Loucy (cell line): ENCODE measurements around the gene ZER1.

Source experiments
- H2AFZ ChIP-seq: fragments of 200-600 bp; sonication (generic); 2 replicates; pipeline ENCODE4 v1.6.0; 2016; ENCODE audit warnings: antibody characterized with exemption, mild to moderate bottlenecking, low read length, moderate library complexity
- H3F3A ChIP-seq: fragments of 200-600 bp; 2 replicates; pipeline ENCODE4 v1.6.0; 2016; ENCODE audit warnings: antibody characterized with exemption, low read depth, mild to moderate bottlenecking
- H3K27me3 ChIP-seq: fragments of 200-600 bp; sonication (generic); 2 replicates; pipeline ENCODE4 v1.6.1; 2014; ENCODE audit warnings: low read length, mild to moderate bottlenecking; ENCODE audit not compliant: insufficient read depth, poor library complexity, severe bottlenecking
- H3K36me3 ChIP-seq: fragments of 200-600 bp; sonication (generic); 2 replicates; pipeline ENCODE4 v1.6.1; 2016; ENCODE audit warnings: low read length; ENCODE audit not compliant: insufficient read depth
- H3K4me1 ChIP-seq: fragments of 200-600 bp; sonication (generic); 2 replicates; pipeline ENCODE4 v1.5.1; 2014; ENCODE audit warnings: low read length, mild to moderate bottlenecking; ENCODE audit not compliant: insufficient read depth, poor library complexity, severe bottlenecking
- H3K4me2 ChIP-seq: fragments of 200-600 bp; sonication (generic); 2 replicates; pipeline ENCODE4 v1.6.0; 2014; ENCODE audit warnings: antibody characterized with exemption, low read length, low read depth, mild to moderate bottlenecking; ENCODE audit not compliant: poor library complexity, severe bottlenecking
- H3K4me3 ChIP-seq: fragments of 200-600 bp; sonication (generic); 2 replicates; pipeline ENCODE4 v1.5.1; 2014; ENCODE audit warnings: low read length, mild to moderate bottlenecking, mixed read lengths; ENCODE audit not compliant: poor library complexity, severe bottlenecking
- H3K79me2 ChIP-seq: fragments of 200-600 bp; sonication (generic); 2 replicates; pipeline ENCODE4 v1.6.1; 2014; ENCODE audit warnings: low read length; ENCODE audit not compliant: insufficient read depth
- H3K9ac ChIP-seq: fragments of 200-600 bp; sonication (generic); 2 replicates; pipeline ENCODE4 v1.6.0; 2014; ENCODE audit warnings: mild to moderate bottlenecking, low read depth, low read length, moderate library complexity; ENCODE audit not compliant: poor library complexity, severe bottlenecking
- H3K9me2 ChIP-seq: fragments of 200-600 bp; sonication (generic); replicated peaks from 2 replicates; pipeline ENCODE4 v1.6.1; 2016; ENCODE audit warnings: low read depth, low read length, mixed read lengths
- H3K9me3 ChIP-seq: fragments of 200-600 bp; sonication (generic); 2 replicates; pipeline ENCODE4 v1.6.1; 2014; ENCODE audit warnings: mild to moderate bottlenecking, antibody characterized with exemption, low read length, low read depth; ENCODE audit not compliant: insufficient read depth
- H4K20me1 ChIP-seq: fragments of 200-600 bp; sonication (generic); 2 replicates; pipeline ENCODE4 v1.6.0; 2014; ENCODE audit warnings: antibody characterized with exemption, low read length, mild to moderate bottlenecking; ENCODE audit not compliant: insufficient read depth, poor library complexity, severe bottlenecking
- EZH2phosphoT487 ChIP-seq: fragments of 200-600 bp; IDR thresholded peaks from 2 replicates; pipeline ENCODE4 v1.6.1; 2018; ENCODE audit warnings: antibody characterized with exemption, mild to moderate bottlenecking, moderate library complexity, borderline replicate concordance
- TF ChIP-seq, protein P1 (sequence below): fragments of 200-600 bp; sonication (generic); conservative IDR thresholded peaks from 2 replicates; pipeline ENCODE4 v1.5.1; 2014; ENCODE audit warnings: mild to moderate bottlenecking, antibody characterized with exemption, low read length

Gene ZER1

DNA sequence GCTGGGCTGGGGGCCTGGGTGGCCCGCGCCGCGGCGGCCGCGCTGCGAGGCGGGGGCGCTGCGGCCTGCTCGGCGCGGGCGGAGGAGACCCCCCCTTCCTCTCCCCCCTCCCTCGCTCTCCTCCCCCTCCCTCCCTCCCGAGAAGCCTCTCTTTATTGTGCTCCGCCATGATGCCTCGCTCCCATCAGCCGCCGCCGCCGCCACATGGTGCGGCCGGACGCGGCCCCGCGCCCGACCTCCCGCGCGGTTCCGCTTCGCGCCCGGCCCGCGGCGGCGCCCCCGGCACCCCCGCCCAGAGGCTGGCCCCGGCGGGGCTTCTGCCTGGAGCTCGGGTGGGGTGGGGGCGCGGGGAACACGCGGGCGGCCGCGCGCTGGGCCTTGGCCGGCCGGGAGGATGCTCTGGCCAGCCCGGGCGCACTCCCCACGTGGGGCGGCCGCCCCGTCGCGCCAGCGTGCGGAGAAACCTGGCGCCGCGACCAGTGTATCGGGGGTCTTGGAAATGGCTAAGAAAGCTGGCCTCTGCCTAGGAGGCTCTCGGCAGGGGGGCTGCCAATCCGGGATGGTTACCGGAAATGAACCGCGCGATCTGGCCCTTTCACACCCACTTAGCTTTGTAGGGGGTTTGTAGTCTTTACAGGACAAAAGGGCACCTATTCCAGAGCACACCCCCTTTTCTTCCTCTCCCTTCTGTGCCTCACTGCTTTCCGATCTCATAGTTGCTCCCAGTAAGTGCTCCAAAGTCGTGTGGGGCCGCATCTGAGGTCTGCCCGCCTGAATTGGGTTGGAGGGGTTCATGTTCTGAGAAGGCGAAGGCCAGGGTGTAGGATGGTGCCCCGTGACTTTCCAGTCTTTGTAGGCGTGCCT lies 81.7 kb downstream of the ZER1 start:
- peaks cover 77% of the 10 kb centered on the region for H3K79me2 ChIP-seq
- H3K9me3 ChIP-seq: no peaks in the 10 kb centered on the region
- no peaks in the 10 kb centered on the region for H3K27me3 ChIP-seq
- H3K9me2 ChIP-seq: no peaks in the 10 kb centered on the region
- TF ChIP-seq, protein P1, sequence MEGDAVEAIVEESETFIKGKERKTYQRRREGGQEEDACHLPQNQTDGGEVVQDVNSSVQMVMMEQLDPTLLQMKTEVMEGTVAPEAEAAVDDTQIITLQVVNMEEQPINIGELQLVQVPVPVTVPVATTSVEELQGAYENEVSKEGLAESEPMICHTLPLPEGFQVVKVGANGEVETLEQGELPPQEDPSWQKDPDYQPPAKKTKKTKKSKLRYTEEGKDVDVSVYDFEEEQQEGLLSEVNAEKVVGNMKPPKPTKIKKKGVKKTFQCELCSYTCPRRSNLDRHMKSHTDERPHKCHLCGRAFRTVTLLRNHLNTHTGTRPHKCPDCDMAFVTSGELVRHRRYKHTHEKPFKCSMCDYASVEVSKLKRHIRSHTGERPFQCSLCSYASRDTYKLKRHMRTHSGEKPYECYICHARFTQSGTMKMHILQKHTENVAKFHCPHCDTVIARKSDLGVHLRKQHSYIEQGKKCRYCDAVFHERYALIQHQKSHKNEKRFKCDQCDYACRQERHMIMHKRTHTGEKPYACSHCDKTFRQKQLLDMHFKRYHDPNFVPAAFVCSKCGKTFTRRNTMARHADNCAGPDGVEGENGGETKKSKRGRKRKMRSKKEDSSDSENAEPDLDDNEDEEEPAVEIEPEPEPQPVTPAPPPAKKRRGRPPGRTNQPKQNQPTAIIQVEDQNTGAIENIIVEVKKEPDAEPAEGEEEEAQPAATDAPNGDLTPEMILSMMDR: no peak
- no peak for TF ChIP-seq EZH2phosphoT487
- H3K4me1 ChIP-seq: peaks cover 50% of the 10 kb centered on the region
- no peak overlapping the region for H2AFZ ChIP-seq
- H4K20me1 ChIP-seq: peaks cover 44% of the 10 kb centered on the region
- H3K4me3 ChIP-seq: peak overlapping the region; percentile 95
- H3K36me3 ChIP-seq: peaks cover 36% of the 10 kb centered on the region
- peak overlapping the region; percentile 96 for H3K9ac ChIP-seq
- peak overlapping the region; percentile 95 for H3K4me2 ChIP-seq
- no peaks in the 10 kb centered on the region for H3F3A ChIP-seq

DNA sequence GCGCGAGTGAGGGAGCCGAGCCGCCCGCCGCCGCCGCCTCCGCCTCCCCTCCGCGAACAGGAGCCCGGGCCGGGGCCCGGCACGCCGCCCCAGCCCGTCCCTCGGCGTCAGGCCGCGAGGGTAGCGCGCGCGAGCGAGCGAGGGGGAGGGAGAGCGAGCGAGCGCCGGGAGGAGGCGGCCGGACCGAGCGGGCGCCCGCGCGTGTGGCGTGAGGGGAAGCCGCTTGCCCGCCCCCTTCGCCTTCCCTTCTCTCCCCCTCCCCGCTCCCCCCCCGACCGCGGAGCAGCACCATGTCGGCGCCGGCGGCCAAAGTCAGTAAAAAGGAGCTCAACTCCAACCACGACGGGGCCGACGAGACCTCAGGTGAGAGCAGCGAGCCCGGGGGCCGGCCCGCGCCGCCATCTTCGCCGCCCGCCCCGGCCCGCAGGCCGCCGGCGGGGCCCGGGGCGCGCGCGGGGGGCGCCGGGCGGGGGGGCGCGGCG lies 82.4 kb downstream of the ZER1 start:
- H3K4me1 ChIP-seq: peaks cover 57% of the 10 kb centered on the region
- H3K9me2 ChIP-seq: no peaks in the 10 kb centered on the region
- H3F3A ChIP-seq: no peaks in the 10 kb centered on the region
- H3K27me3 ChIP-seq: no peaks in the 10 kb centered on the region
- peak overlapping the region; percentile 75 for H3K4me3 ChIP-seq
- H4K20me1 ChIP-seq: peaks cover 42% of the 10 kb centered on the region
- no peaks in the 10 kb centered on the region for H3K9me3 ChIP-seq
- peak overlapping the region; percentile 73 for H3K9ac ChIP-seq
- H3K4me2 ChIP-seq: no peak overlapping the region
- H3K79me2 ChIP-seq: peaks cover 73% of the 10 kb centered on the region
- peaks cover 32% of the 10 kb centered on the region for H3K36me3 ChIP-seq
- TF ChIP-seq, protein P1: no peak
- H2AFZ ChIP-seq: no peak overlapping the region

DNA sequence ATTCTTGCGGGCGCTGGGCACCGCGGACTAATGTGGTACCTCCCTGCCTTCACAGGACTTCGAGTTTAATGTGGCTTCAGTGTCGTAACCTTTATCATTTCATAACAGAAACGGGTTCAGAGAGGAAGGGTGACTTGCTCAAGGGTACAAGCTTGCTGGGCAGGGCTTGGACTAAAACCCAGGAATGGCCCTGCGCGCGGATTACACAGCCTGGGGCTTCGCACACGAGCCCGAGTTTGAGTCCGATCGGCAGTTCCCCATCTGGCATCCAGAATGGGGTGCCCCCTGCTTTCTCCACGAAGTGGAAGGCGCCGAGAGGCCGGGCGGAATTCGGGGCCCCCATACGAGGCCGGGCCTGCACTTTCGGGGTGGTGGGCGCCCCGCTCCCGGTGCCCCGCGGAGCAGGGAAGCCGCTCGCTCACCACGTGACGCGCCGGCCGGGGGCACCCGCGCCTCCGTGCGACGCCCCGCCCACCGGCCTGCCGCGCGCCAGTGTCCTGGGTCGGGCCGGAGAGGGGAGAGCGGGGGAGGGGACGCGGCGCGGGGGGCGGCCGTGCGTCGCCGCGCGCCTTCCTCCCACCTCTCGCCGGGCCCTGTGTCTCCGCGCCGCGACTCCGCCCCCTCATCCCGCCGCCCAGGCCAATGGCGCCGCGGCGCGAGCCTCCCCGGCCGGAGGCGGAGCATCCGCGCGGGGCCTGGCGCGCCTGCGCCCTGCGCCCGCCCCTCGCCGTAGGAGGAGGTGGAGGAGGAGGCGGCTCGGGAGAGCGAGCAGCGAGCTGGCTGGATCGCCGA lies 83.0 kb downstream of the ZER1 start, which contains the start of gene SET:
TSS of gene SET (plus strand) at position 722 of the 792 bp plus-strand sequence. CDS start 361 bp downstream, outside the sequence.
- Histone ChIP-seq H3K36me3 (peaks cover 26% of the 10 kb centered on the region), H3K4me2 (peak within 1 kb of the TSS; percentile 95), H3K9ac (peak within 1 kb of the TSS; percentile 96), H3K9me3 (no peaks in the 10 kb centered on the region), H3F3A (no peaks in the 10 kb centered on the region), H3K9me2 (no peaks in the 10 kb centered on the region), H3K4me3 (peak within 1 kb of the TSS; percentile 95), H3K27me3 (no peaks in the 10 kb centered on the region), H4K20me1 (peaks cover 36% of the 10 kb centered on the region), H3K79me2 (peaks cover 71% of the 10 kb centered on the region), H3K4me1 (peaks cover 57% of the 10 kb centered on the region), H2AFZ (peak within 1 kb of the TSS; percentile 91)
- TF ChIP-seq EZH2phosphoT487: no peak
- TF ChIP-seq, protein P1: no peak
